Posterior cingulate gyrus (tissue), 11 donors: ENCODE measurements around the gene KIF1C.

Experiments
- DNase-seq, 10 donors: peaks; one replicate each; pipeline versions ENCODE4 v3.0.0 to v3.0.0-alpha.2; 2020 to 2021; ENCODE audit warnings: mixed read lengths in 3 of 10
- intact Hi-C: fragments of 100-400 bp; cut with DNase I; formaldehyde crosslinking; loops from one replicate; pipeline ENCODE4 v1.15.1; 2023

The KIF1C gene

GRCh38 chr17:4967539-4968485 is 29.9 kb upstream of the KIF1C start, which contains the start of gene SPAG7:
SPAG7 (minus strand) TSS chr17:4967817; CDS start chr17:4967804, 13 bp downstream.
- peak; percentile 91 to 99 (median 94) for DNase-seq
- intact Hi-C loops: loop anchor here (1.0 to 10.0 kb wide), 4 partner anchors 20 to 63 kb away; partner anchors contain the start of genes CHRNE, INCA1, KIF1C and PFN1

GRCh38 chr17:4968486-4969046 is 29.2 kb upstream of the KIF1C start:
- intact Hi-C loops: loop anchor here (10.0 kb wide), 1 partner anchor 64 kb away; the partner anchor contains the start of gene CHRNE
- peak in 3 of 10 donors; percentile 29 to 77 (median 68) for DNase-seq

GRCh38 chr17:4969047-4969550 is 28.7 kb upstream of the KIF1C start:
- peak in 2 of 10 donors; percentile 81 to 88 for DNase-seq
- intact Hi-C loops: loop anchor here (10.0 kb wide), 1 partner anchor 64 kb away; the partner anchor contains the start of gene CHRNE

DNA sequence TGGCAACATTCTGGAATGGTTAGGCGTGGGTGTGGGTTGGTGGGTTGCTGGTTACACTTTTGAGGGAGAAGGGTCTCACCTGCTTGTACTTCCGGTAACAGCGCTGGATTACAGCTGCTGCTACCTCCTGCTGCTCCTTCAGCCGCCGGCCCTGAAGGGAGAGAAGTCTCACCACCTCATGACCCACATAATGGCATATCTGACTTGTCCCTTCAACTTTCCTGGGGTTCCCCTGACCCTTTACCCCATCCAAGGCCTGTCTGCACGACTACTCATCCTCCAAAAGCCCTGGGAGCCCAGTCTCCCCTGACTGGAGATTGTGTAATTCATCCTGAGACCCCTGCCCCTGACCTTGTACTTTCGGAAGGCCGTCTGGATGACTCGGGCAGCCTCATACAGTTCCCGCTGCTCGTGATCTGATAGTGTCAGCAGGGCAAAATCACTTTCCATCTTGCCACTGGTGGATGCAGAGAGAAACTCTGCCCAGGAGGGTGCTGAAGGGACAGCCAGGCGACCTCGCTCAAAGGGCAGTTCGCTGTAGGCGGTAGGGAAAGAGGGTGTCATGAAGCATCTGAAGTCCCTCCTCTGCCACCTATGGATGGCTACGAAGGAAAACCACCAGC is 28.1 kb upstream of the KIF1C start:
- peak in 1 of 10 donors; percentile 52 for DNase-seq
- intact Hi-C loops: loop anchor here (10.0 kb wide), 1 partner anchor 65 kb away; the partner anchor contains the start of gene CHRNE

DNA sequence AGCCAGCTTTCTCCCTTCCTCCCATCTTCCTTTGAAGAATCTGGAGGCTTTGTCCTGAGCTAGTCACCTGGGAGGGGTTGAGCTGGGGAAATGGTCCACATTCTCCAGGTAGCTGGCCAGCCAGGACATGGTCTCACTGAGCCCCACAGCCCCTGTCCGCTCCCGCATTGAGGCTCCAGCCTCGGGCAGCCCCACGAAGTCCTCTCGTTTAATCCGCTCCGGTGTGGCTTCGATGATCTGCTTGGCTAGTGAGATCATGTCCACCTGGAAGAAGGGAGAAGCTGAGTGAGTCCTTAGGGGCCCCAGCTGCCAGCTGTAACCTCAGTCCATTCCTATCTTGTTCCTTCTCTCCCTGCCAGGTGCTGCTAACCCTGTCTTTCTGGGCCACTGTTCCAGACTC is 27.5 kb upstream of the KIF1C start:
- intact Hi-C loops: no loop called here
- DNase-seq: peak in 1 of 10 donors; percentile 49

DNA sequence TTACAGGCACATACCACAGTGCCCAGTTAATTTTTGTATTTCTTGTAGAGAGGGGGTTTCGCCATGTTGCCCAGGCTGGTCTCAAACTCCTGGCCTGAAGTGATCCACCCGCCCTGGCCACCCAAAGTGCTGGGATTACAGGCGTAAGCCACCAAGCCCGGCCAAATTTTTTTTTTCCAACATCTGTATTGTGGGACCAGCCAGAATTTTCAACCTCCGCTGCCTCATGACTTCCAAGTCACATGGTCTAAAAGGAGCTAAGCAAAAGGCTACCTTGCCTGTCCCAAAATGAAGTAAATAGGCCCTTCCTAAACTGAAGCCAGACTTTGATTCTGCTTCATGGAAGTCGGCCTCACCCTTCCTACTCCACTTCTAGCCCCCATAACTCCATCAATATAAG is 25.9 kb upstream of the KIF1C start:
- intact Hi-C loops: no loop called here
- DNase-seq: peak in 1 of 10 donors; percentile 71

DNA sequence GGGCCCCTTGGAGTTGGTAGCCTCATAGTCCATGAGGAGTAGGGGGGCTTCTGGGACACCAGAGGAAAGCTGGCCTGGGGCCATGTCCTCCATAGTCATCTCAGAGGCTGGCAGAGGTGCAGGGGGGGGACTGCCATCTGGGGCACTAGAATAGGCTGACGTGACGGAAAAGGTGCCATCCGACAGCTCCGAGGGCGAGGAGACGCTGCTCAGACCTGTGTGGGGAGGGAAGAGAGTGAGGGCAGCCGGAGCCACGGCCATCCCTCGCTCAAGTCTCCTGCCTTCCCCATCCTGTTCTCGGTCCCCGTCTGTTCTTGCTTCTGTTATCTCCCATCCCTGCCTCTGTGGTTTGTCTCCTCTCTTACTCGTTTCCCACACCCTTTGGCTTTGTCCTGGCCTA is 25.4 kb upstream of the KIF1C start:
- intact Hi-C loops: no loop called here
- DNase-seq: peak in 1 of 10 donors; percentile 50

GRCh38 chr17:4972752-4973151 is 25.0 kb upstream of the KIF1C start:
- peak in 1 of 10 donors; percentile 65 for DNase-seq
- intact Hi-C loops: no loop called here

GRCh38 chr17:4973256-4974114 is 24.3 kb upstream of the KIF1C start:
- peak in 1 of 10 donors; percentile 62 for DNase-seq
- intact Hi-C loops: no loop called here

- intact Hi-C loops: no loop called here
- peak in 1 of 10 donors; percentile 81 for DNase-seq
These were observed 23.6 kb upstream of the KIF1C start for GRCh38 chr17:4974115-4974670.

- peak in 1 of 10 donors; percentile 2 for DNase-seq
- intact Hi-C loops: no loop called here
These were observed 19.0 kb upstream of the KIF1C start for GRCh38 chr17:4978726-4979125.

GRCh38 chr17:4980644-4981216 is 17.0 kb upstream of the KIF1C start:
- peak in 1 of 10 donors; percentile 55 for DNase-seq
- intact Hi-C loops: loop anchor here (5.0 kb wide), 1 partner anchor 82 kb away; no protein-coding TSS in a partner anchor

DNA sequence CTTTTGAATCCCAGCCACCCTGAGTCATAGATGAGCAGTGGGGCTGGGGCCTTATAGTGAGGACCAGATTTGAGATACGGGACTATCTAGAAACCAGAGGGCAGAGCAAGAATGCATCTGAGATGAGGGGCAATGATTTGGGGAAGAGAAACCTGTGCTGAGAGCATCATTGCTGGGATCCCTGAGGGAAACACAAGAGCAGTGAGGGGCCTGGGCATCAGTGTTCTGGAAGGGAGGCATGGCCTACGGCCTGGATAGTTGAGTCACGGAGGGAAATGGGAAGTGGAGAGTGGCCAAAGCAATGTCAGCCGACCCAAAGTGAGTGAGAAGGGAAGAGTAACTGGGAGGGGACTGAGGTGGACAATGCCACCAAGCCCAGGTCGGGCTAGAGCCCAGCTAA is 15.4 kb upstream of the KIF1C start:
- intact Hi-C loops: loop anchor here (5.0 kb wide), 1 partner anchor 80 kb away; no protein-coding TSS in a partner anchor
- peak in 1 of 10 donors; percentile 5 for DNase-seq

DNA sequence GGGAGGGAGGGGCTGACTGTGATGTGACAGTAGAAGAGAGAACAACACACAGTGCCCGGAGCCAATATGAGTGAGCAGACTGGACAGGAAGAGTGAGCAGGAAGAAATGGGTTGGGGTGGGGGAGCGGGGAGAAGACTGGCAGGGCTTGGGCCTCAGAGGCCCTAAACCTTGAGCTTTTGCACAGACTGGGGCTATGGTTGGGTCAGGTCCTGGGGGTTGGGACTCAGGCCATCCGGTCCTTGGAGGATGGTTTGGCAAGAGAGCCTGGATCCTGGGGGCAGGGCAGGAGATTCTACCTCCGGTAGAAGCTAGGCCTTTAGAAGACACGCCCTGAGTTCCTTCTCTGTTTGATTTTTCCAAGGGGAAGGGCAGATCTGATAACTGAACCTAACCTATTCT is 11.3 kb upstream of the KIF1C start:
- intact Hi-C loops: loop anchor here (5.0 kb wide), 1 partner anchor 39 kb away; the partner anchor contains the start of gene PFN1
- DNase-seq: no peak

- DNase-seq: peak; percentile 82 to 98 (median 90)
- intact Hi-C loops: loop anchor here (5.0 kb wide), 1 partner anchor 40 kb away; the partner anchor contains the start of gene PFN1
These were observed 10.6 kb upstream of the KIF1C start, which contains the start of gene CAMTA2 for GRCh38 chr17:4986951-4987766. CAMTA2 (minus strand) TSS chr17:4987675; CDS start chr17:4986222, 1,453 bp downstream.

- no peak for DNase-seq
- intact Hi-C loops: loop anchor here (5.0 kb wide), 1 partner anchor 41 kb away; the partner anchor contains the start of gene PFN1
These were observed 9.8 kb upstream of the KIF1C start for GRCh38 chr17:4987767-4988567.
